ENCODE results near the gene AKAP1.
"Not testable (repeated sequence)": the region's sequence is repeated elsewhere in the genome, so short reads cannot be mapped to it uniquely, and the experiment has no call there.

Gene AKAP1

GRCh38 chr17:57088298-57088697, 3.3 kb downstream of the AKAP1 start:
- Mint-ChIP-seq H3K27ac (no peak overlapping the region), H3K36me3 (ENCODE audit: low read depth) (peaks cover 6% of the 10 kb centered on the region), H3K4me1 (peaks cover 29% of the 10 kb centered on the region), H3K9me3 (no peaks in the 10 kb centered on the region), H3K4me3 (no peak overlapping the region), H3K27me3 (no peaks in the 10 kb centered on the region)
- DNase-seq: no peak
- ATAC-seq: no peak

GRCh38 chr17:57089391-57089790, 4.3 kb downstream of the AKAP1 start:
- H3K4me1 Mint-ChIP-seq: peaks cover 25% of the 10 kb centered on the region
- peaks cover 6% of the 10 kb centered on the region for H3K36me3 Mint-ChIP-seq (ENCODE audit: low read depth)
- no peak overlapping the region for H3K27ac Mint-ChIP-seq
- H3K4me3 Mint-ChIP-seq: no peak overlapping the region
- DNase-seq: no peak
- H3K9me3 Mint-ChIP-seq: no peaks in the 10 kb centered on the region
- no peaks in the 10 kb centered on the region for H3K27me3 Mint-ChIP-seq
- ATAC-seq: no peak

GRCh38 chr17:57090560-57091185, 5.6 kb downstream of the AKAP1 start:
- no peak overlapping the region for H3K27ac Mint-ChIP-seq
- no peak for ATAC-seq
- H3K36me3 Mint-ChIP-seq (ENCODE audit: low read depth): peaks cover 8% of the 10 kb centered on the region
- no peak overlapping the region for H3K4me3 Mint-ChIP-seq
- peaks cover 24% of the 10 kb centered on the region for H3K4me1 Mint-ChIP-seq
- H3K9me3 Mint-ChIP-seq: no peaks in the 10 kb centered on the region
- DNase-seq: no peak
- H3K27me3 Mint-ChIP-seq: no peaks in the 10 kb centered on the region

- no peak for ATAC-seq
- Mint-ChIP-seq H3K36me3 (ENCODE audit: low read depth) (peaks cover 8% of the 10 kb centered on the region), H3K4me3 (no peak overlapping the region), H3K27ac (no peak overlapping the region), H3K4me1 (peaks cover 22% of the 10 kb centered on the region), H3K9me3 (no peaks in the 10 kb centered on the region), H3K27me3 (no peaks in the 10 kb centered on the region)
- DNase-seq: no peak
Measured at GRCh38 chr17:57091186-57091618, 6.2 kb downstream of the AKAP1 start.

- no peak overlapping the region for H3K27ac Mint-ChIP-seq
- H3K4me3 Mint-ChIP-seq: no peak overlapping the region
- peaks cover 14% of the 10 kb centered on the region for H3K4me1 Mint-ChIP-seq
- no peak for ATAC-seq
- DNase-seq: no peak
- H3K27me3 Mint-ChIP-seq: no peaks in the 10 kb centered on the region
- H3K9me3 Mint-ChIP-seq: no peaks in the 10 kb centered on the region
- H3K36me3 Mint-ChIP-seq (ENCODE audit: low read depth): peaks cover 8% of the 10 kb centered on the region
Measured at GRCh38 chr17:57092171-57092570, 7.1 kb downstream of the AKAP1 start.

- Mint-ChIP-seq H3K4me3 (no peak overlapping the region), H3K36me3 (ENCODE audit: low read depth) (peaks cover 5% of the 10 kb centered on the region), H3K4me1 (peaks cover 10% of the 10 kb centered on the region), H3K27me3 (no peaks in the 10 kb centered on the region), H3K27ac (no peak overlapping the region), H3K9me3 (no peaks in the 10 kb centered on the region)
- no peak for DNase-seq
- ATAC-seq: no peak
Measured at GRCh38 chr17:57092779-57093178, 7.7 kb downstream of the AKAP1 start.

GRCh38 chr17:57096472-57097202, 11.6 kb downstream of the AKAP1 start:
- Mint-ChIP-seq H3K27ac (no peak overlapping the region), H3K4me1 (peaks cover 9% of the 10 kb centered on the region), H3K4me3 (no peak overlapping the region), H3K27me3 (no peaks in the 10 kb centered on the region), H3K9me3 (no peaks in the 10 kb centered on the region), H3K36me3 (ENCODE audit: low read depth) (peaks cover 4% of the 10 kb centered on the region)
- DNase-seq (no peak), ATAC-seq (no peak)

- no peaks in the 10 kb centered on the region for H3K27me3 Mint-ChIP-seq
- no peaks in the 10 kb centered on the region for H3K9me3 Mint-ChIP-seq
- ATAC-seq: no peak
- H3K36me3 Mint-ChIP-seq (ENCODE audit: low read depth): peaks cover 4% of the 10 kb centered on the region
- DNase-seq: no peak
- peaks cover 12% of the 10 kb centered on the region for H3K4me1 Mint-ChIP-seq
- no peak overlapping the region for H3K4me3 Mint-ChIP-seq
- H3K27ac Mint-ChIP-seq: no peak overlapping the region
Measured at GRCh38 chr17:57097832-57098421, 12.9 kb downstream of the AKAP1 start.

- Mint-ChIP-seq H3K27ac (no peak overlapping the region), H3K4me3 (no peak overlapping the region), H3K27me3 (no peaks in the 10 kb centered on the region), H3K4me1 (peaks cover 12% of the 10 kb centered on the region), H3K36me3 (ENCODE audit: low read depth) (peaks cover 4% of the 10 kb centered on the region), H3K9me3 (no peaks in the 10 kb centered on the region)
- ATAC-seq: no peak
- DNase-seq: no peak
Measured at GRCh38 chr17:57099165-57099564, 14.1 kb downstream of the AKAP1 start.

GRCh38 chr17:57102122-57102521, 17.1 kb downstream of the AKAP1 start:
- no peak overlapping the region for H3K4me3 Mint-ChIP-seq
- no peaks in the 10 kb centered on the region for H3K27me3 Mint-ChIP-seq
- no peak for ATAC-seq

GRCh38 chr17:57102660-57103059, 17.6 kb downstream of the AKAP1 start:
- peaks cover 12% of the 10 kb centered on the region for H3K4me1 Mint-ChIP-seq
- not testable (repeated sequence) for ATAC-seq

More at GRCh38 chr17:57102122-57102521, 17.1 kb downstream of the AKAP1 start:
- no peak overlapping the region for H3K27ac Mint-ChIP-seq
- no peaks in the 10 kb centered on the region for H3K9me3 Mint-ChIP-seq
- no peak for DNase-seq
- peaks cover 10% of the 10 kb centered on the region for H3K36me3 Mint-ChIP-seq (ENCODE audit: low read depth)
- peaks cover 12% of the 10 kb centered on the region for H3K4me1 Mint-ChIP-seq

GRCh38 chr17:57104461-57105175, 19.6 kb downstream of the AKAP1 start:
- Mint-ChIP-seq H3K27me3 (no peaks in the 10 kb centered on the region), H3K4me1 (peaks cover 7% of the 10 kb centered on the region), H3K9me3 (no peaks in the 10 kb centered on the region), H3K36me3 (ENCODE audit: low read depth) (peaks cover 9% of the 10 kb centered on the region), H3K4me3 (no peak overlapping the region), H3K27ac (no peak overlapping the region)
- DNase-seq (no peak), ATAC-seq (no peak)

More at GRCh38 chr17:57102660-57103059, 17.6 kb downstream of the AKAP1 start:
- H3K9me3 Mint-ChIP-seq, H3K27me3 Mint-ChIP-seq, DNase-seq, H3K4me3 Mint-ChIP-seq, H3K27ac Mint-ChIP-seq: not testable (repeated sequence)
- peaks cover 10% of the 10 kb centered on the region for H3K36me3 Mint-ChIP-seq (ENCODE audit: low read depth)

GRCh38 chr17:57105591-57105990, 20.5 kb downstream of the AKAP1 start:
- H3K27me3 Mint-ChIP-seq: no peaks in the 10 kb centered on the region
- peaks cover 6% of the 10 kb centered on the region for H3K4me1 Mint-ChIP-seq
- DNase-seq (no peak), ATAC-seq (no peak)
- no peaks in the 10 kb centered on the region for H3K9me3 Mint-ChIP-seq
- no peak overlapping the region for H3K27ac Mint-ChIP-seq
- H3K4me3 Mint-ChIP-seq: no peak overlapping the region
- peaks cover 9% of the 10 kb centered on the region for H3K36me3 Mint-ChIP-seq (ENCODE audit: low read depth)

GRCh38 chr17:57106107-57106835, 21.2 kb downstream of the AKAP1 start:
- peaks cover 6% of the 10 kb centered on the region for H3K4me1 Mint-ChIP-seq
- no peaks in the 10 kb centered on the region for H3K27me3 Mint-ChIP-seq
- no peak for DNase-seq
- peaks cover 9% of the 10 kb centered on the region for H3K36me3 Mint-ChIP-seq (ENCODE audit: low read depth)
- no peak overlapping the region for H3K27ac Mint-ChIP-seq
- H3K9me3 Mint-ChIP-seq: no peaks in the 10 kb centered on the region
- ATAC-seq: no peak
- H3K4me3 Mint-ChIP-seq: no peak overlapping the region

Data from activated naive CD8-positive, alpha-beta T cell treated with anti-CD3 and anti-CD28 coated beads, Interleukin-2, amount 50 U/mL, for 24 hours (primary cell).